SU-DHL-6 (cell line): ENCODE measurements around the gene UBXN4.

Experiments
- H2AFZ ChIP-seq: fragments of 200-600 bp; sonication (generic); 2 replicates; pipeline ENCODE4 v1.6.1; 2014; ENCODE audit warnings: low read depth, mild to moderate bottlenecking, moderate library complexity, mixed read lengths, antibody characterized with exemption, low read length; ENCODE audit not compliant: severe bottlenecking
- H3F3A ChIP-seq: fragments of 200-600 bp; shearing (Covaris generic); 2 replicates; pipeline ENCODE4 v1.6.0; 2016; ENCODE audit warnings: antibody characterized with exemption, mild to moderate bottlenecking; ENCODE audit not compliant: insufficient read depth
- H3K27ac ChIP-seq: fragments of 200-600 bp; sonication (generic); 2 replicates; pipeline ENCODE4 v1.5.1; 2016; ENCODE audit warnings: low read depth, mild to moderate bottlenecking, low read length, moderate library complexity, mixed read lengths
- H3K27me3 ChIP-seq: fragments of 200-600 bp; sonication (generic), shearing (Covaris generic); 2 replicates; pipeline ENCODE4 v1.6.0; 2014; ENCODE audit warnings: mild to moderate bottlenecking, low read length
- H3K36me3 ChIP-seq: fragments of 200-600 bp; sonication (generic); 2 replicates; pipeline ENCODE4 v1.6.1; 2014; ENCODE audit warnings: mild to moderate bottlenecking, low read length, mixed read lengths
- H3K4me2 ChIP-seq: fragments of 300-600, 200-600 bp; shearing (Covaris generic), sonication (generic); 2 replicates; pipeline ENCODE4 v1.6.0; 2014; ENCODE audit warnings: low read length, low read depth, mild to moderate bottlenecking; ENCODE audit not compliant: poor library complexity, severe bottlenecking
- H3K4me3 ChIP-seq: fragments of 200-600 bp; sonication (generic); 2 replicates; pipeline ENCODE4 v1.5.1; 2014; ENCODE audit warnings: antibody characterized with exemption, low read length, mild to moderate bottlenecking, mixed read lengths; ENCODE audit not compliant: insufficient read depth, poor library complexity, severe bottlenecking
- H3K79me2 ChIP-seq: fragments of 200-600 bp; sonication (generic); 2 replicates; pipeline ENCODE4 v1.6.1; 2014; ENCODE audit warnings: mild to moderate bottlenecking, low read length, moderate library complexity; ENCODE audit not compliant: insufficient read depth
- H3K9ac ChIP-seq: fragments of 200-600 bp; sonication (generic); 2 replicates; pipeline ENCODE4 v1.7.0; 2014; ENCODE audit warnings: mild to moderate bottlenecking, low read length
- H3K9me2 ChIP-seq: fragments of 200-600 bp; sonication (generic); replicated peaks from 2 replicates; pipeline ENCODE4 v1.6.1; 2014; ENCODE audit warnings: low read length; ENCODE audit not compliant: insufficient read depth
- H3K9me3 ChIP-seq: fragments of 200-600 bp; sonication (generic); 2 replicates; pipeline ENCODE4 v1.6.1; 2014; ENCODE audit warnings: low read length, mixed read lengths; ENCODE audit not compliant: insufficient read depth
- H4K20me1 ChIP-seq: fragments of 200-600 bp; sonication (generic); 2 replicates; pipeline ENCODE4 v1.6.1; 2014; ENCODE audit warnings: low read depth, mild to moderate bottlenecking, antibody characterized with exemption, low read length, moderate library complexity, mixed read lengths
- CTCF ChIP-seq: fragments of 200-600 bp; sonication (generic); IDR thresholded peaks from one replicate; pipeline ENCODE4 v1.5.1; 2017; ENCODE audit warnings: antibody characterized with exemption, mild to moderate bottlenecking, low read length, moderate library complexity; ENCODE audit not compliant: insufficient read depth, poor library complexity, severe bottlenecking
- EZH2phosphoT487 ChIP-seq: fragments of 200-600 bp; sonication (generic), shearing (Covaris generic); conservative IDR thresholded peaks from 2 replicates; pipeline ENCODE4 v1.6.1; 2018; ENCODE audit warnings: mild to moderate bottlenecking, antibody characterized with exemption, low read length, moderate library complexity, mixed read lengths

The UBXN4 gene

GRCh38 chr2:135796606-135797005 lies 55.0 kb downstream of the UBXN4 start:
- H3K9me3 ChIP-seq, result peaks cover 19% of the 10 kb centered on the region; the same call in 1 of the 2 replicates
- H3F3A ChIP-seq, result peaks cover 5% of the 10 kb centered on the region; the same call in 1 of the 2 replicates
- H3K79me2 ChIP-seq, result peaks cover 9% of the 10 kb centered on the region
- no peak overlapping the region for H3K9ac ChIP-seq
- H3K27me3 ChIP-seq, result no peaks in the 10 kb centered on the region
- H3K4me2 ChIP-seq, result no peak overlapping the region
- no peak overlapping the region for H3K27ac ChIP-seq
- H3K36me3 ChIP-seq, result no peaks in the 10 kb centered on the region
- TF ChIP-seq EZH2phosphoT487, result no peak
- no peak for TF ChIP-seq CTCF
- no peak overlapping the region for H2AFZ ChIP-seq
- H4K20me1 ChIP-seq, result no peaks in the 10 kb centered on the region
- no peak overlapping the region for H3K4me3 ChIP-seq
- no peaks in the 10 kb centered on the region for H3K9me2 ChIP-seq

GRCh38 chr2:135797497-135798274 lies 56.0 kb downstream of the UBXN4 start:
- H3K27ac ChIP-seq, result no peak overlapping the region
- peak overlapping the region; percentile 95 for H2AFZ ChIP-seq
- H4K20me1 ChIP-seq, result no peaks in the 10 kb centered on the region
- no peaks in the 10 kb centered on the region for H3K27me3 ChIP-seq
- no peak overlapping the region for H3K9ac ChIP-seq
- peaks cover 23% of the 10 kb centered on the region; the same call in 1 of the 2 replicates for H3K9me3 ChIP-seq
- H3K36me3 ChIP-seq, result no peaks in the 10 kb centered on the region
- peaks cover 9% of the 10 kb centered on the region for H3K79me2 ChIP-seq
- H3K4me3 ChIP-seq, result no peak overlapping the region
- TF ChIP-seq CTCF, result peak; percentile 93
- no peak for TF ChIP-seq EZH2phosphoT487
- H3F3A ChIP-seq, result peaks cover 5% of the 10 kb centered on the region; the same call in 1 of the 2 replicates
- no peaks in the 10 kb centered on the region for H3K9me2 ChIP-seq
- no peak overlapping the region for H3K4me2 ChIP-seq

GRCh38 chr2:135798275-135798705 lies 56.6 kb downstream of the UBXN4 start:
- peaks cover 5% of the 10 kb centered on the region; the same call in 1 of the 2 replicates for H3F3A ChIP-seq
- H2AFZ ChIP-seq, result peak overlapping the region; percentile 95
- H3K27me3 ChIP-seq, result no peaks in the 10 kb centered on the region
- H3K79me2 ChIP-seq, result peaks cover 4% of the 10 kb centered on the region
- no peak overlapping the region for H3K27ac ChIP-seq
- H4K20me1 ChIP-seq, result no peaks in the 10 kb centered on the region
- H3K9me3 ChIP-seq, result peaks cover 23% of the 10 kb centered on the region; the same call in 1 of the 2 replicates
- H3K4me2 ChIP-seq, result no peak overlapping the region
- H3K9ac ChIP-seq, result no peak overlapping the region
- H3K36me3 ChIP-seq, result no peaks in the 10 kb centered on the region
- TF ChIP-seq CTCF (no peak), EZH2phosphoT487 (no peak)
- H3K4me3 ChIP-seq, result no peak overlapping the region
- H3K9me2 ChIP-seq, result no peaks in the 10 kb centered on the region
